Nephron (organoid): ENCODE data around the gene JAG1.

Experiments
- H3K27ac Mint-ChIP-seq, 3 experiments: 2 replicates each; pipeline ENCODE4 v1.8.0; 2020; ENCODE audit warnings: mixed read lengths in 3 of 3, mild to moderate bottlenecking in 2 of 3, moderate library complexity in 1 of 3
- H3K27me3 Mint-ChIP-seq: 2 replicates; pipeline ENCODE4 v1.8.0; 2021; ENCODE audit warnings: low read depth, mild to moderate bottlenecking, moderate library complexity, mixed read lengths
- H3K36me3 Mint-ChIP-seq: 2 replicates; pipeline ENCODE4 v1.8.0; 2020; ENCODE audit warnings: low read depth, mixed read lengths
- H3K4me1 Mint-ChIP-seq: 2 replicates; pipeline ENCODE4 v1.8.0; 2020; ENCODE audit warnings: mixed read lengths
- H3K4me3 Mint-ChIP-seq, 3 experiments: 2 replicates each; pipeline ENCODE4 v1.8.0; 2020; ENCODE audit warnings: mild to moderate bottlenecking in 3 of 3, mixed read lengths in 3 of 3, moderate library complexity in 2 of 3
- H3K9me3 Mint-ChIP-seq: 2 replicates; pipeline ENCODE4 v1.8.0; 2020; ENCODE audit warnings: mixed read lengths
- CTCF ChIP-seq, 3 experiments: fragments of 200-600 bp; sonication (generic); IDR thresholded peaks; one replicate each; pipeline ENCODE4 v1.5.0; 2021; ENCODE audit warnings: antibody characterized with exemption in 3 of 3; ENCODE audit not compliant: unreplicated experiment in 3 of 3

JAG1 gene

DNA sequence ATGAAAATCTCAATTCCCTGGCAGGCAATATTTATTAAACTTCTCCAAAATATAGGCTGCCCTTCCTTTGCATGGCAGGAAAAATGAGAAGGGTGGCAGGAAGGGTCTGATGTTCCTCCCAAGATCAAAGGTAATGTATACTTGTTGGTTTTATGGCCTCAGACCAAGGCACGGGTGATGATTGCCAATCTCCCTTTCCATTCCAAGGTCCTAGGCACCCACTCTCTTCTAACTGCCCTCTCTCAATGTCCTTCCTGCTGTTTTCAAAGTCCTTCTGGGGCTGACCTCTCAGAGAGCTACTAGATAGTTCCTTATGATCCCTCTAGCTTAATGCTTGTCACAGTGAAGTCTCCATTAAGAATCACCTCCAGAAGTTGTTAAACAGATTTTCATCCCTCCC lies 15.6 kb upstream of the JAG1 start:
- H3K36me3 Mint-ChIP-seq, result no peaks in the 10 kb centered on the region
- no peaks in the 10 kb centered on the region for H3K27me3 Mint-ChIP-seq
- H3K4me3 Mint-ChIP-seq, result no peak overlapping the region

DNA sequence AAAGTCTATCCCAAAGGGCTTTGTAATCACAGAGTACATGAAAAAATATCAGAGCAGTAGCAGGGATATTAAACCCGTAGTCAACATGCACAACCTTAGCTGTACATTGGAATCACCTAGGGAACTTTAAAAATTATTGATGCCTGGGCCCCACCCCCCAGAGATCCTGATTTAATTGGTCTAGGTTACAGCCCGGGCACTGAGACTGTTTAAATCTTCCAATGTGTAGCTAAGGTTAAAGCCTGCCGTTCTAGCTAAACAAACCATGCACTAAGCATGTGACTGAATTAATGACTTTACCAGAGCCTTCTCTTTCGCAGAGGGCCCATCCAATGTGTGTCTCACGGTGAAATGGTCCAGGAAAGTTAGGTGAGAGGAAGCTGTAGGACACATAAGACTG lies 14.1 kb upstream of the JAG1 start:
- H3K9me3 Mint-ChIP-seq, result no peaks in the 10 kb centered on the region
- no peak for TF ChIP-seq CTCF (IDR thresholded peaks at IDR 0.05; ENCODE audit: unreplicated experiment in 3 of 3)
- peak overlapping the region in 2 of 3 experiments; percentile 28 to 82 for H3K27ac Mint-ChIP-seq
- peaks cover 27% of the 10 kb centered on the region for H3K4me1 Mint-ChIP-seq
- no peak overlapping the region for H3K4me3 Mint-ChIP-seq
- H3K27me3 Mint-ChIP-seq, result no peaks in the 10 kb centered on the region
- H3K36me3 Mint-ChIP-seq, result no peaks in the 10 kb centered on the region

More for the DNA sequence above, 15.6 kb upstream of the JAG1 start:
- Mint-ChIP-seq H3K4me1 (peaks cover 27% of the 10 kb centered on the region), H3K9me3 (no peaks in the 10 kb centered on the region), H3K27ac (no peak overlapping the region)
- TF ChIP-seq CTCF (IDR thresholded peaks at IDR 0.05; ENCODE audit: unreplicated experiment in 3 of 3), result no peak

GRCh38 chr20:10686356-10687133 lies 12.7 kb upstream of the JAG1 start:
- Mint-ChIP-seq H3K27me3 (no peaks in the 10 kb centered on the region), H3K4me3 (no peak overlapping the region), H3K36me3 (no peaks in the 10 kb centered on the region), H3K9me3 (no peaks in the 10 kb centered on the region), H3K4me1 (peaks cover 27% of the 10 kb centered on the region), H3K27ac (peak overlapping the region in 2 of 3 experiments; percentile 14 to 82)
- TF ChIP-seq CTCF (IDR thresholded peaks at IDR 0.05; ENCODE audit: unreplicated experiment in 3 of 3), result no peak

- no peak for TF ChIP-seq CTCF (IDR thresholded peaks at IDR 0.05; ENCODE audit: unreplicated experiment in 3 of 3)
- Mint-ChIP-seq H3K4me1 (peaks cover 13% of the 10 kb centered on the region), H3K27ac (no peak overlapping the region), H3K9me3 (no peaks in the 10 kb centered on the region), H3K4me3 (no peak overlapping the region), H3K36me3 (no peaks in the 10 kb centered on the region), H3K27me3 (no peaks in the 10 kb centered on the region)
Measured at GRCh38 chr20:10683537-10683936, 9.7 kb upstream of the JAG1 start.

DNA sequence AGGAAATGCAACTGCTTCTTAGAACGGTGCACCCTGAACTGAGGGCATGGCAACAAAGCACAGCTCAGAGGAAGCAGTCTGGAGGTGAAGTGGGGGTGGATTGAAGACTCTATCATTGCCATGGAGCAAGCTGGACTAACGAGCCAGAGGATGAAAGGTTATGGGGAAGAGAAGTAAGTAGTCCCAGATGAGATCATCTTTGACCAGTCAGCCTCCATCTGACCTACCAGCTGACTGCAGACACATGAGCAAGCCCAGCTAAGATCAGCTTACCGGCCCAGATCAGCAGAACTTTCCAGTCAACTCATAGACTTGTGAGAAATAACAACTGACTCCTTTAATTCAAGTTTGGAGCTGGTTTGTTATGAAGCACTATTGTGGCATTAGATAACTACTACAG lies 9.1 kb upstream of the JAG1 start:
- Mint-ChIP-seq H3K4me1 (peaks cover 10% of the 10 kb centered on the region), H3K27ac (no peak overlapping the region), H3K27me3 (peaks cover 2% of the 10 kb centered on the region), H3K36me3 (no peaks in the 10 kb centered on the region), H3K9me3 (no peaks in the 10 kb centered on the region), H3K4me3 (no peak overlapping the region)
- no peak for TF ChIP-seq CTCF (IDR thresholded peaks at IDR 0.05; ENCODE audit: unreplicated experiment in 3 of 3)

- H3K27me3 Mint-ChIP-seq, result peaks cover 8% of the 10 kb centered on the region
- no peak overlapping the region for H3K4me3 Mint-ChIP-seq
- peaks cover 2% of the 10 kb centered on the region for H3K4me1 Mint-ChIP-seq
Measured at GRCh38 chr20:10681494-10681893, 7.7 kb upstream of the JAG1 start.

More at GRCh38 chr20:10681494-10681893, 7.7 kb upstream of the JAG1 start:
- no peak for TF ChIP-seq CTCF (IDR thresholded peaks at IDR 0.05; ENCODE audit: unreplicated experiment in 3 of 3)
- Mint-ChIP-seq H3K27ac (no peak overlapping the region), H3K9me3 (no peaks in the 10 kb centered on the region), H3K36me3 (no peaks in the 10 kb centered on the region)
